ENCODE data around the gene COPB2. TPM values are rescaled to one million over a fixed set of nuclear protein-coding genes. Genes with fewer than 3 reads are reported as not detected.

Gene COPB2
- total and polyA plus RNA-seq, 8 donors: 133 to 169 (median 157) TPM

DNA sequence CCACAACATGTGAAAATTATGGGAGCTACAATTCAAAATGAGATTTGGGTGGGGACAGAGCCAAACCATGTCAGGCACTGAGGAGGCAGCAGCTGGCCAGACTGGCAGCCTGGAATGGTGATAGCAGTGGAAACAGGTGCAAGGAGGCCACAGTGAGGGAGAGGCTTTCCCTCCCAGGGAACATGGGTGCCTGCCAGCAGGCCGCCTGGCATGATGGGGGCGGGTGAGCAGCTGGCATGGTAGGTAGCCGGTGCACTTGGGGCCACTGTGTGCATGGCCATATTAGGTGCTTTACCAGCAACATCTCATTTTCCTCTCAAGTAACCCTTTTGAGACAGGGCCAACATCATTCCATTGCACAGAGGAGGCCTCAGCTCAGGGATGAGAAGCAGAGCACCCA is 63.9 kb downstream of the COPB2 start:
- H3K27ac ChIP-seq: no peak overlapping the region
- peaks cover 0 to 19% of the 10 kb centered on the region in 2 donors for H3K27me3 ChIP-seq
- ATAC-seq (no peak), DNase-seq (no peak)
- H3K4me3 ChIP-seq: no peak overlapping the region
- peaks cover 0 to 10% of the 10 kb centered on the region in 2 donors for H3K4me1 ChIP-seq
- intact Hi-C loops (cut with DNase I): loop anchor here in 1 of 2 donors (5.0 kb wide), 1 partner anchor 213 kb away; no protein-coding TSS in a partner anchor
- no peaks in the 10 kb centered on the region for H3K9me3 ChIP-seq
- H3K36me3 ChIP-seq: no peaks in the 10 kb centered on the region
- TF ChIP-seq, protein P1, sequence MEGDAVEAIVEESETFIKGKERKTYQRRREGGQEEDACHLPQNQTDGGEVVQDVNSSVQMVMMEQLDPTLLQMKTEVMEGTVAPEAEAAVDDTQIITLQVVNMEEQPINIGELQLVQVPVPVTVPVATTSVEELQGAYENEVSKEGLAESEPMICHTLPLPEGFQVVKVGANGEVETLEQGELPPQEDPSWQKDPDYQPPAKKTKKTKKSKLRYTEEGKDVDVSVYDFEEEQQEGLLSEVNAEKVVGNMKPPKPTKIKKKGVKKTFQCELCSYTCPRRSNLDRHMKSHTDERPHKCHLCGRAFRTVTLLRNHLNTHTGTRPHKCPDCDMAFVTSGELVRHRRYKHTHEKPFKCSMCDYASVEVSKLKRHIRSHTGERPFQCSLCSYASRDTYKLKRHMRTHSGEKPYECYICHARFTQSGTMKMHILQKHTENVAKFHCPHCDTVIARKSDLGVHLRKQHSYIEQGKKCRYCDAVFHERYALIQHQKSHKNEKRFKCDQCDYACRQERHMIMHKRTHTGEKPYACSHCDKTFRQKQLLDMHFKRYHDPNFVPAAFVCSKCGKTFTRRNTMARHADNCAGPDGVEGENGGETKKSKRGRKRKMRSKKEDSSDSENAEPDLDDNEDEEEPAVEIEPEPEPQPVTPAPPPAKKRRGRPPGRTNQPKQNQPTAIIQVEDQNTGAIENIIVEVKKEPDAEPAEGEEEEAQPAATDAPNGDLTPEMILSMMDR (IDR thresholded peaks at IDR 0.05): no peak

DNA sequence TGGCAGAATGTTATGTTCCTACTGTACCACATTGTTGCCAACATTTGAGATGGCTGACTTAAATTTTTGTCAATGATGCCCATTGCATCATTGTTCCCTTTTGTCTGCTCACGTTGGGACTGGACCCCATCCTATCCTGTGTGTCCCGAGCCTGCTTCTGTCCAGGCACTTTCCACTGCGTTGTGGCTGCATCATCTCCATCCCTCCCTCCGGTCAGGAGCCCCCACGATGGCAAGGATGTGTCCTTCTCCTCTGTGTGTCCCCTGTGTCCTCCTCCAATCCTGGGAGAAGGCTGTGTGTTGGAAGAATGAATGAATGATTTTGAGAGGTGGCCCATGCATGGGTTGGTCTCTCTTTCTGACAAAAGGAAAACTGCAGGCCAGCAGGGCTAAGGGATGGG is 65.0 kb downstream of the COPB2 start:
- intact Hi-C loops (cut with DNase I): no loop called here
- no peak for ATAC-seq
- Histone ChIP-seq H3K9me3 (no peaks in the 10 kb centered on the region), H3K4me1 (peaks cover 0 to 6% of the 10 kb centered on the region in 2 donors), H3K27ac (no peak overlapping the region), H3K36me3 (no peaks in the 10 kb centered on the region), H3K4me3 (no peak overlapping the region), H3K27me3 (peaks cover 0 to 8% of the 10 kb centered on the region in 2 donors)
- TF ChIP-seq, protein P1 (IDR thresholded peaks at IDR 0.05): no peak
- no peak for DNase-seq

DNA sequence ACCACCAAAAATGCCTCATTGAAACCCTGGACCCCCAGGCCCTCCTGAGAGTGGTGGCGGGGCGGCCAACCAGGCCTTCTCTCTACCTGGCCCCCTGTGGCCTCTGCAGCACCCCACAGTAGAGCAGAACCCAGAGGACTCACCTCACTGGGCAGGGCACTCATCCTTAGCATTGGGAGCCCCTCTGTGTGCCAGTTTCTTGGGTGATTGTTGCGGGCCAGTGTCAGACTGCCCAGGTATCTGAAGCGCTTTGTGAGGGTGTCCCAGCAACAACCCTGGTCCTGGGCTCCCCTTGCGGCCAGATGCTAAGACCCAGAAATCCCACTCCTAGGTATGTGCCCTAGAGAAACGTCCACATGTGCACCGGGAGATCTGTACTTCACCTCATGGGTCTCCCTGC is 66.3 kb downstream of the COPB2 start:
- Histone ChIP-seq H3K9me3 (no peaks in the 10 kb centered on the region), H3K4me1 (no peaks in the 10 kb centered on the region), H3K36me3 (no peaks in the 10 kb centered on the region), H3K27me3 (peaks cover 0 to 21% of the 10 kb centered on the region in 2 donors), H3K27ac (no peak overlapping the region), H3K4me3 (no peak overlapping the region)
- TF ChIP-seq, protein P1 (IDR thresholded peaks at IDR 0.05): no peak
- intact Hi-C loops (cut with DNase I): no loop called here
- ATAC-seq (no peak), DNase-seq (no peak)

DNA sequence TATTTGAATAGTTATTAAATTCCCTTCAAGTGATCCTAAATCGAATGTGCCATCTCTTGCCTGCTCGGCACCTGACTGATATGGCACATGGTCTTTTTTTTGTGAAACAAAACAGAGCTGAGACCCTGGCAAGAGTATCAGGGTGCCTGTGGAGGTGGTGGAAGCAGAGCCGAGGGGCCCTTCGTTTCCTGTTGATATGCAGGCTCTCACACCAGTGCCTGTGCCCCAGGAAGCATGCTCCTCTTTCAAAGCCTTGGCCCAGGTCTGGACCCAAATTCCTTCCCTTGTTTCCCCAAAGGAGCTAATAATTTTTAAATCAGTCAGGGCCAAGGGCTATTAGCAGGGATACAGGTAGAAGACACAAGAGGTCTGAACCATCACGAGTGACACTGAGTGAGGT is 67.1 kb downstream of the COPB2 start:
- intact Hi-C loops (cut with DNase I): no loop called here

DNA sequence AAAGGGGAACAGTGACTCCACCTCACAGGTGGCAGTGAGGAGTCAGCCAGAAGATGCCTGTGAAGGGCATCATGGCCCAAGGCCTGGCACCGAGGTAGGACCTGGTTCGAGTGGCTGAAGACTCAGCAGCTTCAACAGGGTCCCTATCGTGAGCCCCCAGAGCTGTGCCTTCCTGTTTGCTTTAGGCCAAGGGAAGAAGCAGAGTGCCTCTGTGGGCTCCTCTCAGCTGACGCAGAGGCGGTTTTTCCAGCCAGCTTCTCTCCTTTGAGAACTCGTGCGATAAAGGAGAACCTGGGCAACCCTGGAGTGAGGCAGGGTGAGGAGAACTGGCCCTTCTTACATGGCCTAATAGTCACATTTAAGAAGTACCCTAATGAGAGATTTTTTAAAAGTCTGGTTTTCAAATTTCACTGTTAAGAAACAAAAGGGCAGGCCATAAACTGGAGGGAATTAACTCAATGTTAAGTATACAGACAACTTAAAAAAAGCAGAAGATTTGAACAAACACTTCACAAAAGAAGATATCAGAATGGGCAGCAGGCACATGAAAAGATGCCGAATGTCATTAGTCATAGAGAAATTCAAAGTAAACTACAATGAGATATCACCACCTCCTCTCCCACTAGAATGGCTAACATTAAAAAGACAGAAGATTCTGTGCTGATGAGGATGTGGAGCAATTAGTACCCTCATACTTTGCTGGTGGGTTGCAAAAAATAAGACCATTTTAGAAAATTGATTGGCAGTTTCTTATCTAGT is 68.7 kb downstream of the COPB2 start:
- H3K27me3 ChIP-seq: peaks cover 0 to 38% of the 10 kb centered on the region in 2 donors
- DNase-seq: no peak
- H3K9me3 ChIP-seq: no peaks in the 10 kb centered on the region
- H3K27ac ChIP-seq: no peak overlapping the region
- intact Hi-C loops (cut with DNase I): no loop called here
- ATAC-seq: no peak
- H3K4me3 ChIP-seq: no peak overlapping the region
- H3K36me3 ChIP-seq: no peaks in the 10 kb centered on the region
- H3K4me1 ChIP-seq: no peaks in the 10 kb centered on the region
- TF ChIP-seq, protein P1 (IDR thresholded peaks at IDR 0.05): no peak

More for the DNA sequence above, 67.1 kb downstream of the COPB2 start:
- no peaks in the 10 kb centered on the region for H3K36me3 ChIP-seq
- no peaks in the 10 kb centered on the region for H3K4me1 ChIP-seq
- no peak for ATAC-seq
- no peak overlapping the region for H3K4me3 ChIP-seq
- DNase-seq: no peak
- no peak overlapping the region for H3K27ac ChIP-seq
- TF ChIP-seq, protein P1 (IDR thresholded peaks at IDR 0.05): no peak
- no peaks in the 10 kb centered on the region for H3K9me3 ChIP-seq
- peaks cover 0 to 28% of the 10 kb centered on the region in 2 donors for H3K27me3 ChIP-seq

All from left lung (tissue), 10 donors.